Skin epidermis (tissue), 12 donors: ENCODE measurements around the gene C2orf49.

Experiments
- H3K27ac ChIP-seq, 21 experiments: fragments of 200-600 bp; sonication (generic) in 11 of 21; one replicate each; pipeline ENCODE4 v1.5.0; 2020; ENCODE audit warnings: mild to moderate bottlenecking in 3 of 21, inconsistent platforms in 2 of 21, moderate library complexity in 2 of 21
- H3K4me3 ChIP-seq, 7 experiments: fragments of 200-600 bp; sonication (generic) in 2 of 7; one replicate each; pipeline ENCODE4 v1.5.0; 2020; ENCODE audit warnings: inconsistent platforms in 2 of 7, mild to moderate bottlenecking in 2 of 7, moderate library complexity in 1 of 7

The C2orf49 gene

DNA sequence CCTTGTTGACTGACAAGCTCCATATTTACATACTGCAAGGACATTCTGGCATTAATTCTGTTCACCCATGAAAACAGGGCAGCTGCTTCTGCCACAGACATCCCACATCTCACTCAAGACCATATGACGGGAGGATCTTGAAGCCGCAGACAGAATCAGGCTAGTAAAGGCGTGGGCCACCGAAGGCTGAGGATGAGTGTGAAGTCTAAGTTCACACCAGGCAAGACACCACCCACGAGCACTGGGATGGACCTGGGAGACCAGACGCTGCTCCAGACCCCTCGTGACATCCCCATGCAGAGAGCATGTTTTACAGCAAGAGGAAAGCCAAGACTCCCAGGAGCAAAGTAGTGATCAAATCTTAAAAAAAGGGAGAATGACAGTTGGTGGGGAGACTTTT, 58.4 kb downstream of the C2orf49 start:
- Histone ChIP-seq H3K27ac (peak overlapping the region in 8 of 21 experiments; percentile 14 to 98 (median 36)), H3K4me3 (peak overlapping the region in 1 of 7 experiments; percentile 79)

DNA sequence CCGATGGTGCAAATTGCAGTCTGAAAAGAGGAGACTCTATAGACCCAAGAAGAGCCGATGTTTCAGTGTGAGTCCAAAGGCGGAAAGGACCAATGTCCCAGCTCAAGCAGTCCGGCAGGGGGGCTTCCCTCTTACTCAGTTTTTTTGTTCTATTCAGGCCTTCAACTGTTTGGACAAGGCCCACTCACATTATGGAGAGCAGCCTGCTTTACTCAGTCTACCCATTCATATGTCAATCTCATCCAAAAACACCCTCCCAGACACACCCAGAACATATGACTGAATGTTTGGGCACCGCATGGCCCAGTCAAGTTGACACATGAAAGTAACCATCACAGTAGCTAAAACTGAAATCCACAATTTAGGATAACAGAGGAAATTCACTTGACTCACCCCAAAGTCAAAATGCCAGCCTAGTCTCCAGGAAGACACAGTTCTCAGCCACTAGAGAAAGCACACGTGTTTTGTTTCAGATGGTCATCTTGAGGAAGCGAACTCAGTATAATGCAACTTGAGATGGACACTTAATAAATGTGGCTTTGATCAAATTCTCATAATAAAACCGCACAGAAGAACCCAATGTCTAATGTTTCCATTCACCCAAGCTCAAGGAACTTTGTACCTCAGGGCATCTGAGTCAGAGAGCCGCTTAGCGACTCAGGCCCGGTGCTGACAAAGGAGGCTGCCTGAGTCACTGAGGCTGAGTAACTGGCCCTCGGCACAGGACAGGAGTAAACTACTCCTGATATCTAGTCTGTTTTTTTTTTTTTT, 59.1 kb downstream of the C2orf49 start:
- Histone ChIP-seq H3K4me3 (peak overlapping the region in 3 of 7 experiments; percentile 59 to 79 (median 77)), H3K27ac (peak overlapping the region in 11 of 21 experiments; percentile 14 to 98 (median 30))

DNA sequence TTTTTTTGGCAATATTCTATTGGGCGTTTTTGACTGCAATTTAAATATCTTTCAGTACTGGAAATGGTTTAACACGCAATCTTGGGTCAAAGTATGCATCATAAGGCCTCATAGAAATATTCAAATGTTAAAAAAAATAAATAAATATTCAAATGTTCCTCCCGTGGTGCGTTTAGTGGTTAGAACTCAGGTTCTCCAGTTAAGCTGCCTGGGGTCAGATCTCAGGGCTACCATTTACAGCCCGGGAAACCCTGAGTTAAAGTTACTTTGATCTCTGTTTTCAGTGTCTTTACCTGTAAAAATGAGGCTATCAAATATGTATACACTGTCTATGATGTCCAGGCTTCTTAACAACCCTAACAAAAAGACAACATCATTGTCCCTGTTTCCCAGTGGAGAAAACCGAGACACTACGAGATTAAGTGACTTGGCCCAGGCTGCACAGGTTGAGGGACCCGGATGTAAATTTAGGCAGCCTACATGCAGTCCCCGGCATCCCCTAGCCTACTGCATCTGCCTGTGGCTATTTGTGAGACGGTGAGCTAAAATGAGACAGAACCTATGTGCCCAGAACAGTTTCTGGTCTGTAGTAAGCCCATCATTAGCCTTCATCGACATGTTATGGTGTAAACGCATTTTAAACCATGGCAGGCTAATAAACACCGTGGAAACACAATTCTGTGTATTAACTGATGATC, 59.8 kb downstream of the C2orf49 start:
- H3K27ac ChIP-seq = peak overlapping the region in 17 of 21 experiments; percentile 20 to 98 (median 88)
- peak overlapping the region in 5 of 7 experiments; percentile 59 to 81 (median 77) for H3K4me3 ChIP-seq

DNA sequence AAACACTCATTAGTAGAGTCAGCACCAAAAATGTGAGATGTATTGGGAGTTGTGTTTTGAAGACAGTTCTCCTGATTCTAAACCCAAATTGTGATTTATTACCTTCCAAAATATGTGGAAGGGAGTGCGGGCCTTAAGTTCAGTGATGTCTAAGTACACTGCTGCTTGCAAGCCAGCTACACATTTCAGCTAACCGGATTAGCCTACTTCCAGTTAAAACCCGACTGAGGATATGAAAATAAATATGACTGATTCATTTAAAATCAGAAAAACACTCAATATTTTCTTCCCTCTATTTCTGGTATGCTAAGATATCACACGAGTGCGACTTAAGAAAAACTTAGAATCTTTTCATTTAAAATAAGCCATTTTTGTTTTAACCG, 60.6 kb downstream of the C2orf49 start:
- H3K27ac ChIP-seq = peak overlapping the region; percentile 56 to 98 (median 93)
- peak overlapping the region; percentile 43 to 81 (median 74) for H3K4me3 ChIP-seq

DNA sequence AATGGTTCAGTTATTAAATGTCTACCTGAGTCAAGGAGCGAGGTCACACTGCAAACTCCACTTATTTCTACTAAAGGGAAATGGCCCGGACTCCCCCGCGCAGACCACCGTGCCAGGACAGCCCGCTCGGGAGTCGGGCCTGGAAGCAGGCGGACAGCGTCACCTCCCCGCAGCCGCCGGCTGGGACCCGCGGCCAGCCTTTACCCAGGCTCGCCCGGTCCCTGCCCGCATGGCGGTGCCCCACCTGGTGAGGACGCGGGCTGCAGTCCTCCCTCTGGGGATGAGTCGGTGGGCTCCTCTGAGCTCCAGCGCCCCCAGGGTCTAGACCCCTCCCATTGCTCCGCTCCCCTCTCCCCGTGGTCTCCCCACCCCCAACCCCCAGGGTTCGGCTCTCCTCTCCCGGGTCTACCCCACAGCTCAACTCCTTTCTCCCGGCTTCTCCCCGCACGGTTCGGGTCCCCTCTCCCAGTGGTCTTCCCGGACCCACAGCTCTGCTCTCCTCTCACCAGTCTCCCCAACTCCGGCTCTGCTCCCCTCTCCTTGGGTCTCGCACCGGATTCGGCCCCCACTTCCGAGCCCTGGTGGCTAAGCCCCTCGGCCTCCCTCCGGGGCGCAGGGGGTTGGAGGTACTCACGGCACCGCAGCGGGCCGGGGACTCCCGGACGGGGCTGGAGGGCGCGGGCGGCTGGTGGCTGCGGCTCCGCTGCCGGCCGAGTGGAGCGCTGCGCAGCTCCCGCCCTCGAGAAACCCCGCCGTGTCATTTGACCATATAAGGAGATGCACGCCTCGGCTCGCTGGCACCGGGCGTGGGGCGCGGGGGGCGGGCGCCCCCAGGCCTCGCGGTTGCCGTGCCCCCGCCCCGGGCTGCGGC, 61.2 kb downstream of the C2orf49 start, which contains the start of gene FHL2:
Gene FHL2 (minus strand): TSS at position 716 of the 871 bp plus-strand sequence. CDS start 12,535 bp downstream, outside the sequence.
- peak within 1 kb of the TSS; percentile 56 to 98 (median 93) for H3K27ac ChIP-seq

More for the DNA sequence above, 61.2 kb downstream of the C2orf49 start, which contains the start of gene FHL2:
- peak within 1 kb of the TSS; percentile 43 to 81 (median 74) for H3K4me3 ChIP-seq
